T47D (cell line): ENCODE measurements around the gene CRACDL.

Experiments used
- DNase-seq, 2 experiments: peaks; one replicate each; pipeline versions ENCODE4 v3.0.0 to v3.0.0-alpha.2; 2011 to 2012; ENCODE audit warnings: low read depth in 1 of 2, low spot score in 1 of 2
- JUND ChIP-seq: IDR thresholded peaks from 2 replicates; pipeline ENCODE4 v1.6.1; 2012; ENCODE audit warnings: low read depth
- in situ Hi-C: cut with HindIII; loops from 2 replicates; pipeline ENCODE4 v1.10.0; 2016; ENCODE audit warnings: low sequenced_read_pairs, low pct_unique_long_range_greater_than_20kb

The CRACDL gene

DNA sequence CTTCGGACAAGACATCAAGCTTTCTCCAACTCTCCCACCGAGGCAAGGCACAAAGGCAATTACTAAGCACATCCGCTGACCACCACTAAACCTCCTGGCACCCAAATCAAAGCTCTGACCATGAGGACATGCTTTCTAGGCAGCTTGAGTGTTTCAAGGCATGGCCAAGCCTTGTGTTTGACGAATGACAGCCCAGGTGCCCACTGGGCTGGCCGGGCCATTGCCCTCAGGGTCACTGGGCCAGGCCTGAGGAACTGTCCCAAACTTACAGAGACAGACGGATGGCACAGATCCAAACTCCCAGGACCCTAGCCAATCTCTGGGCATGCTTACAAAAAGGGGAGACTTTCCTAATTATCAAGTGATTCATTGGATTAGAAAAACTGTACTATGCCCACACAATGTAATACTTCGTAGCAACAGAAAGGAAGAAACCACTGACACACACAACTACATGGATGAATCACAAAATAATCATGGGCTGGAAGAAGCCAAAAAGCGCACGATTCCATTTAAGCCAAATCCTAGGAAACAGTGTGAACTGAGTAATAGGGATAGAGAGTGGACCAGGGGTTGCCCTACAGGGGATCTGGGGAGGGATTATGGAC is 20.2 kb downstream of the CRACDL start:
- TF ChIP-seq JUND: no peak
- in situ Hi-C loops: no loop called here
- DNase-seq: no peak

DNA sequence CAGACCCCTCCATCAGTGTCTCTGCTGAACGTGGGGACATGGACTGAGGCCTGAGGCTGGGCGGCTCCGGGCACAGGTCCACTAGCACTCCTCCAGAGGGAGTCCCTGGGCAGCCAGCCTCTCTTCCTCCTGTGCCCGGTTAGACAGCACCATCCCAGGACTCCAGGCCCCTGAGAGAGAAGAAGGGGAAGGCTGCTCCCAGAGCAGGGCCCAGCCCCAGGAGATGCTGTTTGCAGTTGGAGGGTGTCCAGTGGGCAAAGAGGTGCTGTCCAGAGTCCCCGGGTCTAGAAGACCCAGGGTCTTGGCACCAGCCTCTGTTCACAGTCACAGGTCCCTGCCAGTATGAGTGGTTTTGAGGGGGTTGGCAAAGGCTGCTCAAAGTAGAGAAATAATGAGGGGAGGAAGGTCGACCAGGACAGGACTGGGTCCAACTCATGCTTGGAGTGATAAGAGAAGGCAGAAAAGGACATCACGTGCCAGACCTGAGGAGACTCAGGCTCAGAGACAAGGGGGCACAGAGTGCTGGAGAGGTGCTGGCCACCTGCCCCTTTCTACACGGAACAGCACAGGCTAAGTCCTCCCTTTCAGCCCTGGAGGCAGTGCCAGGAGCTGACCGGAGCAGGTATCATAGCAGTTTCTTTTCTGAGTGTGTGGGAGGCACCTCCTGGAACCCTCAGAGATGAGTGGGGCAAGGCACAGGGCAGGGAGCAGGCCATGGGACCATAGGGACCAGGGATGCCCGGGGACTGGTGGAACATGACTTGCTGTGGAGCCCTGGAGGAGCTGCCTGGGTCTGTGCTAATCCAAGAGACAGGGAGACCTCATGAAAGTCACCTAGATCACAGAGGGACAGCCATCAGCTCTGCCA is 21.1 kb downstream of the CRACDL start:
- no peak for TF ChIP-seq JUND
- DNase-seq: no peak
- in situ Hi-C loops: no loop called here

DNA sequence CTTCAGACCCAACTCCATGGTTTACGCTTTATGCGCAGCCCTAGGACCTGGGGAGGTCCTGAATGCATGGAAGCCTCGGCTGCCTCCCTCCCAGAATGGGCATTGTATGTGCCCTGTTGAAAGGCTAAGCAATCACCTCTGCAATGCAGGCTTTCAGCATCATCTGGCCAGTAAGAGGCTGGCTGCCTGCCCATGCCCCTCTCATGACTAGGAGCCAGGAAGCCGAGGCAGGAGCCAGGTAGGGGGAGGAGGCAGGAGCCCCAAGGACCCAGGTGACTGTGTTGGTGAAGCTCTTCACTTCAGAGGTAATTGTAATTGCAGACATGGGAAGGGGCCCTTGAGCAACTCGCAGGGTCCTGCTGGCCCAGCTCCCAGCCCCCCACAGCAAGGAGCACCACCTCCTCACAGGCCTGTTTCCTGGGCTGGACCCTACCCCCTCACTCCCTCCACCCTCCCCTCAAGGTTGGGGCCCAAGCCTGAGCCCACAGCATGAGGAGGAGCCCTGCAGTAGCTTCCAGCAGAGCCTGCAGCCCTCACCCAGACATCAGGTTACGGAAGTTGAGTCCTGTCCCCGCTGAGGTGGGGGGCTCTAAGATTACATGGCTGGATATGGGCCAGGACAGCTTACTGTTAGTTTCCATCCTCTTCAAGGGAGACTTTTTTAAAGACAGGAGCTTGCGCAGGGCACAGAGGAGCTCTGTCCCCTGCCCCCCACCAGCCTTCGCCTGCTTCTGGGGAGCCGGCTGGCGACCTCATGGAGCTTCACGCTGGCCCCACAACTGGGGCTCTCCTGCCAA is 21.9 kb downstream of the CRACDL start:
- in situ Hi-C loops: no loop called here
- TF ChIP-seq JUND: no peak
- DNase-seq: no peak

DNA sequence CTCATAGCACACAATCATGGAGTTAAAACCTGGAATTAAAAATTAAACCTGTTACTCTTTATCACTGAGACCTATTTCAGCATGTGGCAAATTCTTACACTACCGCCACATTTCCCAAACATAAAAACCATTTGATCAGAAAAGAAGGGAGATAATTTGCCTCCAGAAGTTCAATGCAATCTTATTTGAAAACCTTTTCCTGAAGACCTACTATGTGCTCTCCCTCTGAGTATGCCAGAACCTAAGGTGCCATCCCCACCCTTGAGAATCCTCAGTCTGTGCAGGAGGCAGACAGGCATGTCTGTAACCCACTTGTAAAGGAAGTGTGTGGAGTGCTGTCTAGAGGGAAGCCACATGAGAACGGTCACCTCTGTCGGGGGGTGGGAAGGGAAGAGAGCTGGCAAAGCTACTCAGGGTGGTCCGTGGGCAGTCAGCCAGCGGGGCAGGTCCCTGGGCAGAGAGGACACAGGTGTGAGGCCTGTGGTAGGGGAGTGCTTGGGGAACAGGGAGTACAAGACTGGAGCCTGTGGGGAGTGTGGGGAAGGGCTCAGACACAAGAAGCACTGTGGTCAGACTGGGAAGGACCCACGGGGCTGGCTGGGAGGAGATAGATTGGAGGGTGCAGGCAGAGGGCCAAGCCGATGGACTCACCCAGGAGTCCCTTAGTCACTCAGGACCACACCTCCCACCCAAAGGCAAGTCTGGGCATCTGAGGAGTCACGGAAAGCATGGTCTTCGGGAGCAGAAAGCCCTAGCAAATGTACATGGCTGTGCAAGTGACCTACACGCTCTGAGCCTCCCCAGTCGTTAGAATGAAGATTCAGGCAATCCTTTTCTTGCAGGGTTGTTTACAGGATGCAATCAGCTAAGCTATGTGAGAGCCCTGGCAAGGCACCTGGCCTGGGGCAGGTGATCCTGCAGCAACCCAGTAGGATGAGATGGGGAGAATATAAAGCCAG is 22.8 kb downstream of the CRACDL start:
- DNase-seq: no peak
- in situ Hi-C loops: no loop called here
- no peak for TF ChIP-seq JUND

DNA sequence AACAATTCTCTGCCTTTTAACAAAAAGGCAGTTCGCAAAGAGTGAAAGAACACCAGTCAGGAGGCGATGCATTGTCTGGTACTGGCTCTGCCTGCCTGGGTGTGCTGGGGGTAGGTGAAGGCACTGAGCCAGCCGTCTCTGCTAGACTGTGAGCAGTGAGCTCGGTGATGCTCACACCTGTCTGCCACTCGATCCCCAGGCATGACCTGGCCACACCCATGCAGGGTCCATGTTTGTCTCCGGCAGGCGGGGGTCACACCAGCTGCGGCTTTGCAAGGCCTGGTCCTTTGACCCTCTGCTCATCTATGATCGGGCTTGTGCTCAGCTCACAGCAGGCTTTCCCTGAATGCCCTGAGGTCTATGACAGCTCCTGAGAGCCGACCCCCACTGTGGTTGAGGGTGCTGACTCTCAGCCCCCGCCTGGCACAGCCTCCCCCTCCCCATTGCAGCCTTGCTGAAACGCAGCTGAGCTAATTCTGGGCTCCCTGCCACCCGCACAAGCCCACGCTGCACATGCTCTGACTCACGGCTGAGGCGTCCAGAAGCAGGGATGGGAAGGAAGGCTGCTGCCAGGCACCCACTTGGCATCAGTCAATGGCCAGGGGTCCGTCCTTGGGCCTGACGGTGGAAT is 23.7 kb downstream of the CRACDL start:
- TF ChIP-seq JUND: no peak
- in situ Hi-C loops: no loop called here
- no peak for DNase-seq

DNA sequence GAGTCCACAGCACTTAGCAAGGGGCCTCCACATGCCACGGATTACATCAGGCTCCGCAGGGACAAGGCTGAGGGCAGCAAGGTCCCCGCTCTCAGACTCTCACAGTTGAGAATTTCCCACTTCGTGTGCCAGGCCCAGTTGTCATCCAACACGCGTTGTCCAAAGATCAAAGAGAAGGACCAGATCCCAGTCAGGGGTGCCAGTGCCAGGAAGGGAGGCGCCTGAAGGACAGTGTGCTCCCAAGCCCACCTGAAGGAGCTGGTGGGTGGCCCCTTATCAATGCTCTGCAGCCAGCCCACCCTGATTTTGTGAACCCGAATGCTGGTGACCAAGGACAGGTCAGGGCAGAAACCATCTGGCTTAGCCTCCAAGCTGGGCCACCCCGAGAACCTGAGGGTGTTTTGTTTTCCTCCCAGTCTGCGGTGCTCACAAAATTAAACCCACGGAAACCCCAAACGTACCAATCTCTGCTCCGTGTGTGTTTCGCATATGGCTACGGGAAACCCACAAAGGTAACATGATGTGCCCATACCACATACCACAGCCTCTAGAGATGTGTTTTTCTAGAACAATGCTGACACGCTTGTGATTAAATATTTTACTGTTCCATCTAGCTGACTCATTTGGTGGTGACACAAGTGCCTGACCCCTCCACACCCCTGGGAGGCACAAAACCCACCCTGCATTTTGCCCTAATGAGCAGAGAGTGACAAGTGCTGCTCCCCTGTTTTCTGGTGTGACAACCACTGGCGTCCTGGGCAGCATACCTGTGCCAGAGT is 24.5 kb downstream of the CRACDL start:
- in situ Hi-C loops: no loop called here
- TF ChIP-seq JUND: no peak
- DNase-seq: no peak

DNA sequence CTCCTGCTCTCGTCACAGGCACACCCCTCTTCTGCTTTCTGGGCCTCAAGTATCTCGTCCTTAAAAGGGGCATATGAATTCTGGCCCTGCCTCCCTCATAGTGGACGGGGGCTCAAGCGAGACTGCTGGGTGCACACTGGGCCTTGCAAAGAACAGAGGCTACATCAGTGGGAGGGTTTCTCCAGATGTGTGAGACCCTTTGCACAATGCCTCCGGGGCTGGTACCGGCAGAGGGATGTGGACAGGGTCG is 25.0 kb downstream of the CRACDL start:
- in situ Hi-C loops: no loop called here
- TF ChIP-seq JUND: no peak
- DNase-seq: no peak

DNA sequence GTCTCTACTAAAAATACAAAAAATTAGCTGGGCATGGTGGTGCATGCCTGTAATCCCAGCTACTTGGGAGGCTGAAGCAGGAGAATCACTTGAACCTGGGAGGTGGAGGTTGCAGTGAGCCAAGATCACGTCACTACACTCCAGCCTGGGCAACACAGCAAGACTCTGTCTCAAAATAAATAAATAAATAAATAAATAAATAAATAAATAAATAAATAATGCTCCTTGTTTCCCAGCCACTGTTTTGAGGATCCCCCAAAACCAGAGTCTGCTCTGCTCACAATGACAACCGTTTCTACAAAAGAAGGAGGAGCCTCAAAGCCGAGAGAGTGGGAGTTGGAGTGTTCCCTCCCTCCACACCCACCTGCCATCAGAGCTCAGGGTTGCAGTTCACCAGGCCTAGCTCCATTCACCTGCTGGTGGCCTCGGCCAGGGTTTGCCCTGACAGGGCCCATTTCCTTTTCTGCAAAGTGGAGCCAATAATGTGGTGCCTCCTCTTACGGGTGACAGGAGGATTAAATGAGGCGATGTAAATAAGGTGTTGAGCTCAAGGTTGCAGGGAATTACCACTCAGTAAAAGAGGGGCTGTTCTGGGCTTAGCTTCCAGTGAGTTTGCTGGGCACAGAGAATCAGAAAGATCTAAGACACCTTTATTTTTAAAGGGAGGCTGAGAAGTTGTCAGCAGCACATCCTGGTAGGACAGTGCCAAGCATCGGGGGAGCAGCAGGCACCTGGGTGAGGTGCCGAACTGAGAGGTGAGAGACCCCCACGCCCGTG is 25.5 kb downstream of the CRACDL start:
- no peak for DNase-seq
- in situ Hi-C loops: no loop called here
- TF ChIP-seq JUND: no peak

DNA sequence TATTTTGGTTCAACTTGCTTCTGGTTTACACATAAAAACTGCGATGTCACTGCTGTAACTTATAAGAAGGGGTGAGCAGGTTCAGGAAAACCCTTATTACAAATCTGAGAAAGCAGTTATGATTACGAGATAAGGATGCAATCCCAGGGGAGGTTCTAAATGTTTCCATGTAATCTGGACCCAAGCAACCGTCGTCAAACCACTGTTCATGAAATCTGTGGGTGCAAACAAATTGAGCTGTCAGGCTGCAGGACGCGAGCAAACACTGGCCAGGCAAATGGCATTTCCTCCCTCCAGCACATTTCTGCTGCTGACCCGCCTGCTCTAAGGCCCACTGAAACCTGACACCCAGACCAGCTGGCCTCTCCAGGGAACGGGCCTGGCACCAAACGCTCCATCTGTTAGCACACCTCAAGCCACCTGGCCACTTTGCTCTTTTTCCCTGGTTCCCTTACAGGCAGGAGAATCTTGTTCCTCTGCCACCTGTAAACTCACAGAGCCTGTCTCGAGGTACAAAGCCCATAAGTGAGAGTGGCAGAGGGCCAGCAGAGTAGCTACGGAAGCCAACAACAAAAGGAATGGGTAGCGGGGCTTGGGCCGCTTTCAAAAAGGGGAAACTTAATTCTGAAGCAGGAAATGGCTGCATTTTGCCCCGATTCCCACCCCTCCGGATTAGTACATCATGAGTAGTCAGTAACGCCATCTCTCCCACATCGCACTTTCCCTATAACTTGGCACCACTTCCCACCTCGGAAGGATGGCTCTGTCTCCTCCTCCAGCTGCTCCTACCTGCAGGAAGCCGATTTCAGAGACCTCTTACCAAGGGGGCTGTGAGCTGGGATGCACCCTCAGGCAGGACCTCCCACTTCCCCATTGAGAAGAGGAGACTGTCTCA is 26.5 kb downstream of the CRACDL start:
- in situ Hi-C loops: no loop called here
- TF ChIP-seq JUND: no peak
- DNase-seq: peak; percentile 67 to 96

DNA sequence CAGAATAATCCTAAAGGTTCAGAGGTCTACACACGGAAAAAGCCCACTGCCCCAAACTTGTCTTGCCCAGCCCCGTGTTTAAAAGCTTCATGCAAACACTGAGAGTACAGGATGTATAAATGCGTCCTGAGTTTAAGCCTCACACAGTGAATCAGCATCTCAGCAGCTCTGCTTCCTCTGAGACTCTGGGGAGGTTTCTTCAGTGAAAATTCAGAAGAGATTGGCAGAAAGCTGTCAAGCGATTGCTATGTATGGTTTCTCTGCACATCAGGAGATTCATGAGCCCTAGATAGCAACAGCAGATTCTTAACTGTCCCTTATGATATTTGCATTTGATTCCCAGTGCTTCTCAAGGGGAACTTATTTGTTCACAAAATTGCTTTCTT is 27.1 kb downstream of the CRACDL start:
- no peak for TF ChIP-seq JUND
- DNase-seq: peak in 1 of 2 experiments; percentile 6
- in situ Hi-C loops: no loop called here
